GM12873 (cell line): ENCODE data around the gene PAH.

ENCODE experiments used
- TF ChIP-seq, protein P1 (sequence below): IDR thresholded peaks from 2 replicates; pipeline ENCODE4 v1.5.1; 2012; ENCODE audit warnings: low read depth, mild to moderate bottlenecking, moderate library complexity, low read length, control low read depth; ENCODE audit not compliant: insufficient read depth; ENCODE audit errors: missing control alignments

Gene PAH

DNA sequence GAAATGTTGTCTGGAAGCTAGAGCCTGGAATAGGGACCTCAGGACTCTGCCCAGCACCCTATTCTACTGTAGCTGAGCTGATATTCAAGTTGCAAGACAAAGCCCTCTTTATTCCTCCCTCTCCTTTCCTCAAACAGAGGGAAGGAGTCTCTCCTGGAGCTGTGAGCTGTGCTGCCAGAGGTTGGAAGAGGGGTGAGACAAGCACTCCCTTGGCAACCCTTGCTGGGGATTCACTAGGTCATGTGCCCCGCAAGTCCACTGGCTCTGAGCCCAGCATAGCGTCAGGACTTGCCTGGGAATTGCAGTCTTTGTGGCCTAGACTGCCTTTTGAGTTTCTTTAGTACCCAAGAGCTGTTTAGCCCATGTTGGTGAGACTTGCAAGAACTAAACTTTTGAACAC, 29.0 kb upstream of the PAH start:
- TF ChIP-seq, protein P1, sequence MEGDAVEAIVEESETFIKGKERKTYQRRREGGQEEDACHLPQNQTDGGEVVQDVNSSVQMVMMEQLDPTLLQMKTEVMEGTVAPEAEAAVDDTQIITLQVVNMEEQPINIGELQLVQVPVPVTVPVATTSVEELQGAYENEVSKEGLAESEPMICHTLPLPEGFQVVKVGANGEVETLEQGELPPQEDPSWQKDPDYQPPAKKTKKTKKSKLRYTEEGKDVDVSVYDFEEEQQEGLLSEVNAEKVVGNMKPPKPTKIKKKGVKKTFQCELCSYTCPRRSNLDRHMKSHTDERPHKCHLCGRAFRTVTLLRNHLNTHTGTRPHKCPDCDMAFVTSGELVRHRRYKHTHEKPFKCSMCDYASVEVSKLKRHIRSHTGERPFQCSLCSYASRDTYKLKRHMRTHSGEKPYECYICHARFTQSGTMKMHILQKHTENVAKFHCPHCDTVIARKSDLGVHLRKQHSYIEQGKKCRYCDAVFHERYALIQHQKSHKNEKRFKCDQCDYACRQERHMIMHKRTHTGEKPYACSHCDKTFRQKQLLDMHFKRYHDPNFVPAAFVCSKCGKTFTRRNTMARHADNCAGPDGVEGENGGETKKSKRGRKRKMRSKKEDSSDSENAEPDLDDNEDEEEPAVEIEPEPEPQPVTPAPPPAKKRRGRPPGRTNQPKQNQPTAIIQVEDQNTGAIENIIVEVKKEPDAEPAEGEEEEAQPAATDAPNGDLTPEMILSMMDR, result no peak

DNA sequence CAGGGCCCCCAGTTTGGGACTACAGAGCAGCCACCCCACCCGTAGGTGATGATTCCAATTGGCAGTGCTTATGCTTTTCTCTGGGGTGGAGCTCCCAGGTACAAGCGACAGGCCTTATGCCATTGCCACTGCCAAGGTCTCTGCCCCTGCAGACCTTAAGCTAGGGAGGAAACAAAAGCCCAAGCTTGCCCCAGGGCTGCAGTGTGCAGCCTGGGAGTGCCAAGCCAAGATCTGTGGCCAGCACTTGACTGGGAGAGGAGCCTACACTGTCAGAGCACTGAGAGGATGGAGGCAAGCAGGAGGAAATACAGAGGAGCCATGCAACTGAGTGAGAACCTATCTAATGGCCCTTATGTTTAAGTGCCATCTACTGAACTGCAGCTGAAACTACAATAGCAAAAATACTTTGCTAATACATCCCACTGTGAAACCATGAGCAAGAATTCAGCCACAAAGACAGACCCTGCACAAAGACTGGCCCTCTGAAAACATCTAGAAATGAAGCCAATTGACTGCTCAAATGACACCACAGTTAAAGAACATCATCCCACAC, 22.7 kb upstream of the PAH start:
- TF ChIP-seq, protein P1, result peak; percentile 34

DNA sequence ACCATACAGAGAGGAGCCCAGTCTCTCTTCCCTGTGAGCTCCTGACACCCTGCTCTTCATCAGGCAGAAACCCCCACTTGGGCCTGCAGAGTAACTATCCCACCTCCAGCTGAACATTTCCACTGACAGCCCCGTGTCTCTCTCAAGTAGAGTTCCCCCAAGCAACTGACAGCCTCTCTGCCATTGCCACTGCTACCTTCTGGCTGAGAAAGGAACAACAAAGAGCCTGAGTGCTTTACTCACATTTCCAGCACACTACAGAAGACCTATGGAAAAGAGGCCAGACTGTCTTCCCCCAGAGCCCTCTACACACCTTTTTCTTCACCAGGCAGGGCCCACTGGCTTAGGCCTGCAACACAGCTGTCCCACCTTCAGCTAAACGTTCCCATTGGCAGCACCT, 22.0 kb upstream of the PAH start:
- TF ChIP-seq, protein P1, result no peak

DNA sequence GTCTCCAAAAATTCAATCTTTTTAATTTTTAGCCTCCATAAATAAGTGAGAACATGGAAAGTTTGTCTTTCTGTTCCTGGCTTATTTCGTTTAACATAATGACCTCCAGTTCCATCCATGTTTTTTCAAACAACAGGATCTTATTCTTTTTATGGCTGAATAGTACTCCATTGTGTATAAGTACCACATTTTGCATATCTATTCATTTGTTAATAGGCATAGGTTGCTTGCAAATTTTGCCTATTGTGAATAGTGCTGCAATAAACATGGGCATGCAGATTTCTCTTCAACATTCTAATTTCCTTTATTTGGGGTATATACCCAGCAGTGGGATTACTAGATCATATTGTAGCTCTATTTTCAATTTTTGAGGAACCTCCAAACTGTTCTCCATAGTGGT, 16.1 kb upstream of the PAH start:
- TF ChIP-seq, protein P1, result no peak

DNA sequence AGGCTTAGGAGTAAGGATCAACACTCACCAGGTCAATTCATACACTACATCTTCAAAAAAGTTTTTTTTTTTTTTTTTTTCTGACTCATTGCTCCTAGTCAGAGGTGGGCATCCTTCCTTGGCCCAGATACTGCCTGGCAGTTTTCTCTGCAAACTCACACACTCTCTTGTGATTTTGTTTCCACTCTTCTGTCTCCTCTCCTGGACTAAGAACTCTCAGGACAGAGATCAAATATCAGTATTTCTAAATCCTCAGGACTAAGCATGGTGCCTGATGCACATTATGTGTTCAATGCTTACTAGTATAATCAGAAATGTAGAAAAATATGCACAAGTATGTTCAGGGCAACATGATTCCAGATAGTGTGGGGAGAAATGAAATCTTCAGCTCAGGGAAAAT, 10.2 kb upstream of the PAH start:
- TF ChIP-seq, protein P1, result no peak

DNA sequence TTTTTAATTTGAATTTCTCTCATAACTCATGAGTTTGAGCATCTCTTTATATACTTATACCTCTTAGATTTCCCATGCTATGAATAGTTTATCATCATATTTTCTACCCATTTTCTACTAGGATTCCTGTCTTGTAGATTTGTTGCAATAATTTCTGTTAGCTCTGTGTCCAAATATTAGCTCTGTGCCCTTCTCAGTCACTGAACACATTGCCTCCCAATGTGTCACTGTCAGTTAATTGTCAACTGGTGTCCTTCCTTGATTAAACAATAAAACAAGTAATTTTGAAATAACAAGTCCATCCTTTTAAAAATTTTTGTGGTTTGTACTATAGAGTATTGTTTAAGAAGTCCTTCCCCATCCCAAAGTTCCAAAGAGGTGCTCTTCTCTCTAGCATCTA, 4.2 kb upstream of the PAH start:
- TF ChIP-seq, protein P1, result no peak

DNA sequence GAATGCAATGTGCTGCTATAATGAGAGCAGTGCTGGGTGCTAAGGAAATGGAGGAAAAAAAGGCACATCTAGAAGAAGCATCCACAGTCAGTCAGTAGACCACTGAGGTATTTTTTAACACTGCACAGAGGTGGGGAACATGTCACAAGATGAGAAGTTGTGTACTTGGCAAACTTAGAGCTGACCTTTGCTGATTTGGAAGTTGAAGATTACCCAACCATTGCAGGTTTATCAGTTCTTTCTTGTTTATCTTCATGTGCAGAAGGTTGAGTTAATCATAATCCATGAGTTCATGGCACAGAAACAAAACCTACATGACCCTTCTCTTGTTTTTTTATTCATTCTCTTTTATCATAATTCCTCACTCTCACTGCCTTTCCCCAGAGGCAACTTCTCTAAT, 3.2 kb upstream of the PAH start:
- TF ChIP-seq, protein P1, result no peak

DNA sequence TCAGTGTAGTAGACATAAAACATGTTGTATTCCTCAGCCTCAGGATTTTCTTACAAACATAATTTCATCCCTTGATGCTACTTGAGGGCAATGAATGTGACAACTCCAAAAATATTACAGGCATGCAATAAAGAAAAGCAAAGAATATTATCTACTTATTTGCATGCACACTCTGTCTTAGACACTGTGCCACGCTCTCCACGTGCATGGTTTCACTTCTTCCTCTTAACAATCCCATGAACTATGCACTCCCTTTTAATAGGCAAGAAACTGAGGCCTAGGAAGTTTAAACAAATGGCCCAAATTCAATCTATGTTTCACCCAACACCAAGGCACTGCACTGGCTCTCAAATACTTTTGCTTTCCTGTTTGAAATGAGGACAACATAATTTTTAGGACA, 1.8 kb upstream of the PAH start:
- TF ChIP-seq, protein P1, result no peak
